Loucy (cell line): ENCODE results near the gene GOLGA6L7.

ENCODE experiments used
- H2AFZ ChIP-seq: fragments of 200-600 bp; sonication (generic); 2 replicates; pipeline ENCODE4 v1.6.0; 2016; ENCODE audit warnings: antibody characterized with exemption, mild to moderate bottlenecking, low read length, moderate library complexity
- H3F3A ChIP-seq: fragments of 200-600 bp; 2 replicates; pipeline ENCODE4 v1.6.0; 2016; ENCODE audit warnings: antibody characterized with exemption, low read depth, mild to moderate bottlenecking
- H3K27me3 ChIP-seq: fragments of 200-600 bp; sonication (generic); 2 replicates; pipeline ENCODE4 v1.6.1; 2014; ENCODE audit warnings: low read length, mild to moderate bottlenecking; ENCODE audit not compliant: insufficient read depth, poor library complexity, severe bottlenecking
- H3K36me3 ChIP-seq: fragments of 200-600 bp; sonication (generic); 2 replicates; pipeline ENCODE4 v1.6.1; 2016; ENCODE audit warnings: low read length; ENCODE audit not compliant: insufficient read depth
- H3K4me1 ChIP-seq: fragments of 200-600 bp; sonication (generic); 2 replicates; pipeline ENCODE4 v1.5.1; 2014; ENCODE audit warnings: low read length, mild to moderate bottlenecking; ENCODE audit not compliant: insufficient read depth, poor library complexity, severe bottlenecking
- H3K4me2 ChIP-seq: fragments of 200-600 bp; sonication (generic); 2 replicates; pipeline ENCODE4 v1.6.0; 2014; ENCODE audit warnings: antibody characterized with exemption, low read length, low read depth, mild to moderate bottlenecking; ENCODE audit not compliant: poor library complexity, severe bottlenecking
- H3K4me3 ChIP-seq: fragments of 200-600 bp; sonication (generic); 2 replicates; pipeline ENCODE4 v1.5.1; 2014; ENCODE audit warnings: low read length, mild to moderate bottlenecking, mixed read lengths; ENCODE audit not compliant: poor library complexity, severe bottlenecking
- H3K79me2 ChIP-seq: fragments of 200-600 bp; sonication (generic); 2 replicates; pipeline ENCODE4 v1.6.1; 2014; ENCODE audit warnings: low read length; ENCODE audit not compliant: insufficient read depth
- H3K9ac ChIP-seq: fragments of 200-600 bp; sonication (generic); 2 replicates; pipeline ENCODE4 v1.6.0; 2014; ENCODE audit warnings: mild to moderate bottlenecking, low read depth, low read length, moderate library complexity; ENCODE audit not compliant: poor library complexity, severe bottlenecking
- H3K9me2 ChIP-seq: fragments of 200-600 bp; sonication (generic); replicated peaks from 2 replicates; pipeline ENCODE4 v1.6.1; 2016; ENCODE audit warnings: low read depth, low read length, mixed read lengths
- H3K9me3 ChIP-seq: fragments of 200-600 bp; sonication (generic); 2 replicates; pipeline ENCODE4 v1.6.1; 2014; ENCODE audit warnings: mild to moderate bottlenecking, antibody characterized with exemption, low read length, low read depth; ENCODE audit not compliant: insufficient read depth
- H4K20me1 ChIP-seq: fragments of 200-600 bp; sonication (generic); 2 replicates; pipeline ENCODE4 v1.6.0; 2014; ENCODE audit warnings: antibody characterized with exemption, low read length, mild to moderate bottlenecking; ENCODE audit not compliant: insufficient read depth, poor library complexity, severe bottlenecking
- CTCF ChIP-seq: fragments of 200-600 bp; sonication (generic); conservative IDR thresholded peaks from 2 replicates; pipeline ENCODE4 v1.5.1; 2014; ENCODE audit warnings: mild to moderate bottlenecking, antibody characterized with exemption, low read length
- EZH2phosphoT487 ChIP-seq: fragments of 200-600 bp; IDR thresholded peaks from 2 replicates; pipeline ENCODE4 v1.6.1; 2018; ENCODE audit warnings: antibody characterized with exemption, mild to moderate bottlenecking, moderate library complexity, borderline replicate concordance

Gene GOLGA6L7

GRCh38 chr15:28881170-28881569 lies 32.7 kb upstream of the GOLGA6L7 start:
- Histone ChIP-seq H3K9ac (no peak overlapping the region), H3K9me3 (no peaks in the 10 kb centered on the region), H3K9me2 (no peaks in the 10 kb centered on the region), H2AFZ (no peak overlapping the region), H3K36me3 (no peaks in the 10 kb centered on the region), H4K20me1 (no peaks in the 10 kb centered on the region), H3K27me3 (no peaks in the 10 kb centered on the region), H3K4me3 (no peak overlapping the region), H3K79me2 (no peaks in the 10 kb centered on the region), H3K4me2 (no peak overlapping the region), H3K4me1 (peaks cover 10% of the 10 kb centered on the region), H3F3A (no peaks in the 10 kb centered on the region)
- TF ChIP-seq EZH2phosphoT487 (no peak), CTCF (no peak)

- Histone ChIP-seq H3K79me2 (no peaks in the 10 kb centered on the region), H3K4me1 (peaks cover 10% of the 10 kb centered on the region), H4K20me1 (no peaks in the 10 kb centered on the region), H3K9ac (no peak overlapping the region), H3K36me3 (no peaks in the 10 kb centered on the region), H3K4me2 (no peak overlapping the region), H2AFZ (no peak overlapping the region), H3K27me3 (no peaks in the 10 kb centered on the region), H3K9me3 (no peaks in the 10 kb centered on the region), H3F3A (no peaks in the 10 kb centered on the region), H3K4me3 (no peak overlapping the region), H3K9me2 (no peaks in the 10 kb centered on the region)
- TF ChIP-seq EZH2phosphoT487 (no peak), CTCF (no peak)
Observed at GRCh38 chr15:28880680-28881079, 32.2 kb upstream of the GOLGA6L7 start.

- no peak for TF ChIP-seq CTCF
- no peak for TF ChIP-seq EZH2phosphoT487
- Histone ChIP-seq H3K9me2 (no peaks in the 10 kb centered on the region), H2AFZ (no peak overlapping the region), H3K4me1 (peaks cover 10% of the 10 kb centered on the region), H3K79me2 (no peaks in the 10 kb centered on the region), H3K36me3 (no peaks in the 10 kb centered on the region), H4K20me1 (no peaks in the 10 kb centered on the region), H3K27me3 (no peaks in the 10 kb centered on the region), H3K4me3 (no peak overlapping the region), H3F3A (no peaks in the 10 kb centered on the region), H3K4me2 (no peak overlapping the region), H3K9ac (no peak overlapping the region), H3K9me3 (no peaks in the 10 kb centered on the region)
Observed at GRCh38 chr15:28879551-28879950, 31.1 kb upstream of the GOLGA6L7 start.
